ENCODE results near the gene CLK2.

GRCh38 chr1:155304558-155305063, 31.3 kb upstream of the CLK2 start:
- TF ChIP-seq CTCF (optimal IDR thresholded peaks at IDR 0.05 in 1 of 3, IDR thresholded peaks at IDR 0.05 in 1 of 3, conservative IDR thresholded peaks at IDR 0.05 in 1 of 3; ENCODE audit: extremely low read depth in 1 of 3, insufficient read depth in 2 of 3, low read length in 3 of 3) = no peak
- TF ChIP-seq EZH2 (IDR thresholded peaks at IDR 0.05; ENCODE audit: low read length) = no peak
